Stimulated activated naive CD4-positive, alpha-beta T cell treated with Interleukin-2 at 50 U/mL for 16 hours (primary cell): Measurements from ENCODE around the gene SYNE1.
"Not testable (repeated sequence)": the region's sequence is repeated elsewhere in the genome, so short reads cannot be mapped to it uniquely, and the experiment has no call there.

Experiments used
- DNase-seq: peaks from one replicate; lab custom pipeline; 2025; lab: John Stamatoyannopoulos, UW

Gene SYNE1

GRCh38 chr6:152566103-152566875 is 70.9 kb downstream of the SYNE1 start:
- DNase-seq, result no peak

GRCh38 chr6:152563177-152563576 is 74.0 kb downstream of the SYNE1 start:
- no peak for DNase-seq

GRCh38 chr6:152558798-152559197 is 78.4 kb downstream of the SYNE1 start:
- DNase-seq, result not testable (repeated sequence)

DNA sequence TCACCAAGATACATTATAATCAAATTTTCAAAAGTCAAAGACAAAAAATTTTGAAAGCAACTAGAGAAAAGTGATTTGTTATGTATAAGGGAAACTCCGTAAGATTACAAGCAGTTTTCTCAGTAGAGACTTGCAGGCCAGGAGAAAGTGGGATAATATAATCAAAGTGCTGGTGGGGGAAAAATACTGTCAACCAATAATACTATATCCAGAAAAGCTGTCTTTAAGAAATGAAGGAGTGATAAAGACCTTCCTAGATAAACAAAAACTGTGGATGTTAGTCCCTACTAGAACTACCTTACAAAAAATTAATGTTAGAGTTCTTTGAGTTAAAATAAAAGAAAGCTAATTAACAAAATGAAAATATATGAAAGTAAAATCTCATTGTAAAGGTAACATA is 79.7 kb downstream of the SYNE1 start:
- DNase-seq, result no peak

DNA sequence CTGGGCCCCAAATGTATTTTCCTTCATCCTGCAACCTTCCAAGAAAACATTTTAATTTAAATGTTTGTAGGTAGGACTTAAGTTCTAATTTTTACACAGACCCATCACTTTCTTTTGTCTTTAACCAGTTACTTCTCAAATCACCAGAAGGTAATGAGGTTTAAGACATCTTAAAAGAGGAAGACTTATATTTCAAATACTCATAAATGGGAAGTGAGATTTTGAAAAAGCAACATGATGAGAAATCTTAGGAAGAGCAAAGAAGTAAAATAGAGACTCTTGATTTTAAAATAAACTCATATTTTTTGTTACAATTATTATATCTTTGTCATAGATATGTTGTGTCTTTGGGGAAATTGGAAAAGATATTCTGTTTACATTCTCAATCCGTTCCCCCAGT is 82.3 kb downstream of the SYNE1 start:
- DNase-seq, result no peak

DNA sequence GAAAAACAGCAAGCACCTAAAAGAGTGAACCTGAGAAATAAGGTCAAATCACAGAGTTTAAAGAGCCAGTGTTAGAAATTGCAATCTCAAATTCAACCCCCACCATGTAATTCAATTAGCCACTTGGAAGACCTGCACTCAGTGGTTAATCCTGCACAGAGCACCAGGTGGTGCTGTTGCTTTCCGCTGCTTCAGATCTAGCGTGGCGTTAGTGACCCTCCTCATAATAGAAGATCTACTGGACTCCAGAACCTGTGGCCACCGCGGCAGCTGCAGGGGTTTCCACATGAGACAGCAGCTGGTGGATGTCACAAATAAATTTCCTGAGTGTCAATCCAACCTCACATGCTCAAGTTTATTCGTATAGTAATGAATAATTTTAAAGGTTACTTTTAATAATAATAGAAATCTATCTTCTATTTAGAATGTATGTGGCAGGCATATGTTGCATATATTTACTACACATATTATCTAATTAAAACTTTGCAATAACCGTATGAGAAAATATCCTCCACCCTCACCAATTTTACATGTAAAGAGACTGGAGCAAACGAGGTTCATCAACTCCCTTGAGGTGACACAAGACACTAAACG is 84.4 kb downstream of the SYNE1 start:
- DNase-seq, result no peak

- no peak for DNase-seq
Measured at GRCh38 chr6:152543519-152543918, 93.6 kb downstream of the SYNE1 start.

DNA sequence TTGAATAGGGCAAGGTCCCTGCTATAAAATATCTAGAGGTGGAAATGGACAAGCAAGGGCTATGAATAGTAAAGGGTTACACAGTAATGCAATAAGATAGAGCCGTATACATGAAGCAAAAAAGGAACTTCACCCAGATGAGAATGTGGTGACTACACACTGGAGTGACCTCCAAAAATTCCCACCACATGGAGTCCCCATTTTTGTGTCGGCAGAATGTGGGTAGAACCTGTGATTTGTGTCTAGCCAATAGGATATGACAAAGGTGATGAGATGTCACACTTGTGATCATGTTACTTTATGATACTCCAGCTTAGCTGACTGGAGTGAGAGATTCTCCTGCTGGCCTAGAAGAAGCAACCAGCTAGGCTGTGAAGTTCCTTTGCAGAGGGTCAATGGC is 96.8 kb downstream of the SYNE1 start:
- DNase-seq, result no peak

DNA sequence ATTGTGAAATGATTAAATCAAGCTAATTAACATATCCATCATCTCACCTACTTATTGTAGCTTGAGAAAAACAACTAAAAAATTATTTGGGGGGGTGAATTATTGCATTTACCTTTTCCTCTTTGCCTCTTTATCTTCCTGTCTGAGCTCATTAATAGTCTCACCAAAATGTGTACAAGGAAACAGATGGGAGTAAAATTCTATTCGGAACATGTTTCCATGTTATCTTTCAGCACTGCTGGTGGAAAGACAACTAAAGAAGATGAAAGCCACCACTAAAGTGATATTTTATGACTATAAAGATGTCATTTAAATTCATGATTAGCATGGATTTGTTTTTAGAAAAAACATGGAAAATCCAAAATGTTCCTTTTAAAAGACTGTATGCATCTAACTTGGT is 102.6 kb downstream of the SYNE1 start:
- no peak for DNase-seq

DNA sequence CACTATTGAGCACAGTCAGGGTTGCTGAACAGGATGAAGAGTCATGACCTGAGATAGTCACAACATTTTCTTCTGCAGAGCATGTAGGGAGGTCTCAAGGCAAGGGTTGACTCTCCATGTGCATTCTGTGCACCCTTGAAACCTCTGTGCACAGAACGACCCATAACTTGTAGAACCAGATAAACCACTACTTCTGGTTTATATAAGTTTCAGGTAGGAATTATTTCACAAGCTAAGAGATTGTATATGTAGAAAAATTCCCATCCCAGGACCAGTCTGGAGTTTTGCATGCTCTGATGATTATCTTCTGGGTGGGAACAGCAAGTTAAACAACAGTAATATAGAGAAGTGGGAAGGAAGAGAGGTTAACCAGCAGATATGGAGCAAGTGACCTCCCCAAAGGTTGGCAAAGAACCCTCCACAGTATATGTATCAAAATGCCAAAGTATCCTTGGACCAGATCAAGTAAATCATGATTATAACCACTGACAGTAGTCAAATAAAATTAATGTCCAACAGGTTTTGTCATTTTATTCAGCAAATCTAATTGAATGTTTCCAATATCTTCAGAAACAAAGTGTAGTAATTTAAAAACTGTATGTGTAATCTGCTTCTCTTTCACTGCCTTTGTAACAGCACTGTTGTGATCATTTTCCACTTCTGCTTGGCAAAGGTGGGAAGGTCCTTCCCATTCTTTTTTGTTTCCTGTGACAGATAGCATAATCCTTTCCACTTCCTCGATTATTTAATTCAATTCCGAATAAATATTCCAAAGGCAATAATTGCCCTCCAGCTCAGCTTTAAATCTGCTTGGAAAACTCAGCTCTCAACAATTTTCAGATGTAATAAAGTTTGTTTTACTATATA is 104.4 kb downstream of the SYNE1 start:
- DNase-seq, result no peak

DNA sequence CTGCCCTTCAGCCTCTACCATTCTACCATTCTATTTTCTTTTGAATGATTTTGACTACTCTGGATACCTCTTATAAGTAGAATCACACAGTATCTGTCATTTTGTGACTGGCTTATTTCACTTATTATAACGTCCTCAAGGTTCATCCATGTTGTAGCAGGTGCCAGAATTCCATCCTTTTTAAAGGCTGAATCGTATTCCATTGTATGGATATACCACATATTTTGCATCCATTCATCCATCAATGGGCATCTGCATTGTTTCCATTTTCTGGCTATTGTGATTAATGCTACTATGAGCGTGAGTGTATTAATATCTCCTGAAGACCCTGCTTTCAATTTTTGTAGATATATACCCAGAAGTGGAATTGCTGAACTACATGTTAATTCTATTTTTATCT is 105.5 kb downstream of the SYNE1 start:
- no peak for DNase-seq

DNA sequence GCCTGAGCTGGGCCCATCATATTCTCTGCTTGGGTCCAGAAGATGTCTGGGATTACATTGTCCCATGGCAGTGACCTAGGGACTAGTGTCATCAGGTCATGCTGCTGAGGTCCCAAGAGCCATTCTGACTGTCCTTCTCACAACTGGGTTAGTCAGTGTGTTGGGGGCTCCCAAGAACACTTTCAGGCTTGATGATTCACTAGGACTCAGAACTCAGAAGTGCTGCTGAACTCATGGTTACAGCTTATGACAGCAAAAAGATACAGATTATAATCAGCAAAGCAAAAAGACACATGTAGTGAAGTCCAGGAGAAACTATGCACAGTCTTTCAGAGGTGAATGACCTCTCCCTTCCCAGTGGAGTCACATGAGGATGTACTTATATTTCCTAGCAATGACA is 107.8 kb downstream of the SYNE1 start:
- no peak for DNase-seq

DNA sequence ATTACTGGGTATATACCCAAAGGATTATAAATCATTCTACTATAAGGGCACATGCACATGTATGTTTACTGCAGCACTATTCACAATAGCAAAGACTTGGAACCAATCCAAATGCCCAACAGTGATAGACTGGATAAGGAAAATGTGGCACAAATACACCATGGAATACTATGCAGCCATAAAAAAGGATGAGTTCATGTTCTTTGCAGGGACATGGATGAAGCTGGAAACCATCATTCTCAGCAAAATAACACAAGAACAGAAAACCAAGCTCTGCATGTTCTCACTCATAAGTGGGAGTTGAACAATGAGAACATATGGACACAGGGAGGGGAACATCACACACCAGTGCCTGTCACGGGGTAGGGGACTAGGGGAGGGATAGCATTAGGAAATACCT is 123.0 kb downstream of the SYNE1 start:
- not testable (repeated sequence) for DNase-seq

DNA sequence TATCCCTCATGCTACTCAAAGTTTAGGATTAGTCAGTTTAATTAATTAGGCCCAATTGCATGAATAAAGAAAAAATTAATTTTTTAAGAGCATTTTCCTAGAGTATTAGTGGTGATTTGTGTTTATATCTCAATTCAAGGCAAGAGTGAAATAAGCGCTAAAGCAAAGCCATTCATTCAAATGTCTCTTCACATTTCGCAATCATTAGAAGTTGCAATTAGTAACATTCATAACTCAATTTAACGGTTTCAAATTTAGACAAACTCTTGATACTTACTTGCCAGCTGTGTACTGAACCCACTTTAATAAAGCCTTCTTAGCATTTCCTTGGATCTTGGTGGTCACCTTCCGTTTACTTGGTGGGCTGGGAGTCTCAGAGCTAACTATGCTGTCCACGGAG is 127.2 kb downstream of the SYNE1 start:
- no peak for DNase-seq

DNA sequence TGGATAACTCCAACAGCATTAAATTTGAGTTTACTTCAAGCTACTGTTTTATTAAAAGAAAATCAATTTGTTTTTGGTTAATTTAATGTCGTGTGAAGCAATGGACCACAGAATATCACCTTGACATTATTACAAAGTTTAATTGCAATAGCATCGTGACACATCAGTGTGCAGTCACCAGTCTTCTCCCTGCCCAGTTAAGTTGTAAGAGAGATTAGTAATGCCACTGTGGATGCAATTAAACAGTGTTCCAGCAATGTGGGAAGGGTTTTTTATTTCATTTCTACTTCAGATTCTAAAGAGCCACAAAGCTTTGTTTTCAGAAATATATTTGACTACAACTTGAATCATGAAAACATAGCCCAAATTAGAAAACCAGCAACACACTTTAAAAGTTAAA is 128.7 kb downstream of the SYNE1 start:
- DNase-seq, result no peak

- DNase-seq, result no peak
Measured at GRCh38 chr6:152503546-152503945, 133.6 kb downstream of the SYNE1 start.

- DNase-seq, result no peak
Measured at GRCh38 chr6:152502421-152503188, 134.6 kb downstream of the SYNE1 start.

DNA sequence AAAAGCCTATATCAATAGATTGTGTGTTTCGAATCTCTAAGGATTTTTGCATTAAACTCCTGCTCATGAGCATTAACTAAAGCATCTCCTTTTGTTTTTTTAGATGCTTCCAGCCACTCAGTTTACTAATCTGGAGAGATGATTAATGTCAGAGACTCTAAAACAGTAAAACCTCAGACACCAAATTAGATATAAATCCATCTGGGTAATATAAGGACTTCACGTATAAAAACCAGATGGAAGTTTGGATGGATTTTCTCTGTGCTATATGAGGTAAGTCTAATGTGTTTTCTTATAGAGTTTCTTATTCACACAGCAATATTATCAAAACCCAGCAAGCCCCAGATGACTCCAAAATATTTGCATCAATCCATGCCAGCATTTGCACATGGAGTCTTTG is 137.2 kb downstream of the SYNE1 start:
- DNase-seq, result no peak

GRCh38 chr6:152496731-152497130 is 140.4 kb downstream of the SYNE1 start:
- no peak for DNase-seq

DNA sequence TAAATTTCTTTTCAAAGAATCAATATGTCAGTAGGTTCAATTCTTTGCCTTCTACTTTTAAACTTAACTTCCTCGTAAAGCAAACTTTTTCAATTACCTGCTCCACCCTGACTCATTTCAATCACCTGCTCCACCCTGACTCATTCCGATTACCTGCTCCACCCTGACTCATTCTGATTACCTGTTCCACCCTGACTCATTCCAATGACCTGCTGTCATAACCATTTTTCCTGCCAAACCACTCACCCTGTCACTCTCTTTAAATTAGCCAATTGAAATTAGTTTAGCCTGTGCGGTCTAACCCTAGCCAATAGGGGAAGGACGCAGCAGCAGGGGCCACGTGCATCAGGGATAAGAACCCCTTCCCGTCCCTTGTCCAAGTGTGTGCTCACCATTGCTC is 141.7 kb downstream of the SYNE1 start:
- not testable (repeated sequence) for DNase-seq

DNA sequence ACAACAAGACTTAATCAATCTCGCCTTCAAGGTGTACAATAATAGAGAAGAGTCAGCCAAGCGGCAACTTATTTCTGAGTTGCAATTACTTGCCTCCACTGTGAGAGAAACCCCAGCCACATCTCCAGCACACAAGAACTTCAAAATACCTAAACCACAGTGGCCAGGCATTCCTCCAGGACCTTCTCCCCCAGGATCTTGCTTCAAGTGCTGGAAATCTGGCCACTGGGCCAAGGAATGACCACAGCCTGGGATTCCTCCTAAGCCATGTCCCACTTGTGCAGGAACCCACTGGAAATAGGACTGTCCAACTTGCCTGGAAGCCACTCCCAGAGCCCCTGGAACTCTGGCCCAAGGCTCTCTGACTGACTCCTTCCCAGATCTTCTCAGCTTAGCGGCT is 144.9 kb downstream of the SYNE1 start:
- DNase-seq, result not testable (repeated sequence)

- DNase-seq, result not testable (repeated sequence)
Measured at GRCh38 chr6:152491501-152491900, 145.7 kb downstream of the SYNE1 start.
